HG03064 (cell line): Measurements from ENCODE around the gene RDH8.
"Not testable (repeated sequence)": the region's sequence is repeated elsewhere in the genome, so short reads cannot be mapped to it uniquely, and the experiment has no call there.

Experiments used
- ATAC-seq: cut with Tn5 transposase; IDR thresholded peaks from one replicate; pipeline ENCODE4 v1.9.1; 2021; ENCODE audit warnings: low read depth; ENCODE audit not compliant: unreplicated experiment

Gene RDH8

DNA sequence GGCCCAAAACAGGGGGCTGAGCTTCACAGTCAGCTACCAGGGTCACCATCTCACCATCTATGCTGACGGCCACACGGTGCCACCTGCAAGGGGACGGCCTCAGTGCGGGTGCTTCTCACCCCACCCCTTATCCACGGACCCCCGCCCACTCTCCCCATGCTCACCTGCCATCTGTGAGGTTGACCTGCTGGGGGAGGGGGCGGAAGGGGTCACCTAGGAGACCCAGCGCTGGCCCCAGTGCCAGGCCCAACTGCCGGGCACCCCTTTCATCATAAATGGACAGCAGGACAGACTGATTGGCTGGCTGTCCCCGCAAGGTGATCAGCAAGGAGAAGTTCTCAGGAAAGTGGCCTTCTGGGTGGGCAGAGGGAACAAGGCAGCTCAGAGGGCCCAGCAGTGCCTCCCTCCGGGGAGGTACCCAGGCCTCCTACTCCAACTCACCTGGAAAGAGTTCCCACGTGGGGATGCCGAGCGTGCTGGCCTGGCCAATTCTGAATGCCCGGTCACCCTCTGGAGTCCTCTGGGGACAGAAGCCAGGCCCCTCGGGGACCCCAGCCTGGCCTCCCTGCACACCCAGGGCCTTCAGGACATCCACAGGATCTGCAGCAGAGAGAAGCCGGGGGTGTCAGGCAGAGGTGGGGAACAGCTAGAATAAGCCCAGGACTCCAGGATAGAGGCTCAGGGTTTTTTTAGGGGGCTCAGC lies 7.5 kb upstream of the RDH8 start:
- no peak for ATAC-seq

DNA sequence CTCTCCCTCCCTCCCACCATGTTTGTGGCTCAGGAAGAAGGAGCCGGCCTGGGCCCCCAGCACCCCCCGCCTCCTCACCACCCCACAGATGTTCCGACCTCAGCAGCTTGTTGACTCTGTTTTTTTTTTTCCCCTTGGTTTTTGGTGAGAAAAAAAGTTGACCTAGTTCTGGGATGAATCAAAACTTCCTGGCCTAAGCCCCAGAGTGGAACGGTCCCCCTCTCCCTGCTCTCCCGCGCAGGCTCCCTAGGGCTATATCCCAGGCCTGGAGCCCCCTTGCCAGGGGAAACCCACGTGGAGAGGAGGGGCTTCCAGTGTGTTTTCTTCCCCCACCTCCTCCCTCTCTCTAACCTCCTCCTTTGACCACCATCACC lies 7.0 kb upstream of the RDH8 start:
- ATAC-seq = no peak

DNA sequence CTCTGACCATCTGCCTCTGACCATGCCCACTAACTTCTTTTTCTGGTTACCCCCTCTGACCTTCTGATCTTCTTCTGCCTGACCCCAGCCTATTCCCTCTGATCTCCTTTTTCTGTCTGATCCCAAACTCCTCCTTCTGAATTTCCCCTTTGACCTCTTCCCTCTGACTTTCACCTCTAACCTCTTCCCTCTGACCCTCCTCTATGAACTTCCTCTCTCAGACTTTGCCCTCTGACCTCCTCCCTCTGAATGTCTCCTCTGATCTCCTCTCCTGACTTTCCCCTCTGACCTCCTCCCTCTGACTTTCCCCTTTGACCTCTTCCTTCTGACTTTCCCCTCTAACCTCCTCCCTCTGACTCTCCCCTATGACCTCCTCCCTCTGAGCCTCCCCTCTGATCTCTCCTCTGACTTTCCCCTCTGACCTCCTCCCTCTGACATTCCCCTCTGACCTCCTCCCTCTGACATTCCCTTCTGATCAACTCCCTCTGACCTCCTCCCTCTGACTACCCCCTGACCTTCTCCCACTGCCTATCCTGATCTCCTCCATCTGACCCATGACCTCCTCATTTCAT lies 6.4 kb upstream of the RDH8 start:
- no peak for ATAC-seq

DNA sequence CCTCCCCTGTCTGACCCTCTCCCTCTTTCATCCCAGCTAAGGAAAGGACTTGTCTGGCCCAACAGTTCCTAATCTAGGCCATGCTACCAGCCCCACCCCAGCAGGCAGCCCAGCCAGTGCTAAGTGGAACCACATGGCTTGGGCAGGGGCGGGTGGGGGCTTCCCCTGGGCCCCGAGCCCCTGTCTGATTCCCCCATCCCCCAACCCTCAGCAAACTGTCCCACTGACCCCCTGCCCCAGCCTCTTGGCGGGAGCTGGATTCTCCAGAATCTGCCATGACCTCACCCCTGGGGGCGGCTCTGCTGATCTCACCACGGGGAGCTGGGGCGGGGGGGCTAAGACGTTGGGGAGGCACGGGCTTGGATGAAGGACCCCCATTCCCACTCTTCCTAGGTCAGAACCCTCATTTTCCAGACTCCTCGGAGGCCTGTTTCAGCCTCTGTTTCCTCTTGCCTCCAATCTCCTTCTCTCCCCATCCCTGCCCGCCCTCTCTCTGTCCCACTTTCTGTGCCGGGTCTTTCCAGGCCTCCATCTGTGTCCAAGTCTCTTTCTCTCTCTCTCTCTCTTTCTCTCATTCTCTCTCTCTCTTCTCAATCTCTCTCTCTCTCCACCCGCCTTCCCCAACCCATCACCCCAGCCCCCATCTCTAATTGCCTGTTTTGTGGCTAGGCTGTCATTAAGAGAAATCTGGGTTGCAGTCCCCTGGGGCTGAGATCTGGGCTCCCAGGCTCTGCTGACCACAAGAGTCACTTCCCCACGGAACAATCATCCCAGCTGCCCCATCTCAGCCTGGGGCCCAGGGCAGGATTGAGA lies 5.7 kb upstream of the RDH8 start:
- no peak for ATAC-seq

DNA sequence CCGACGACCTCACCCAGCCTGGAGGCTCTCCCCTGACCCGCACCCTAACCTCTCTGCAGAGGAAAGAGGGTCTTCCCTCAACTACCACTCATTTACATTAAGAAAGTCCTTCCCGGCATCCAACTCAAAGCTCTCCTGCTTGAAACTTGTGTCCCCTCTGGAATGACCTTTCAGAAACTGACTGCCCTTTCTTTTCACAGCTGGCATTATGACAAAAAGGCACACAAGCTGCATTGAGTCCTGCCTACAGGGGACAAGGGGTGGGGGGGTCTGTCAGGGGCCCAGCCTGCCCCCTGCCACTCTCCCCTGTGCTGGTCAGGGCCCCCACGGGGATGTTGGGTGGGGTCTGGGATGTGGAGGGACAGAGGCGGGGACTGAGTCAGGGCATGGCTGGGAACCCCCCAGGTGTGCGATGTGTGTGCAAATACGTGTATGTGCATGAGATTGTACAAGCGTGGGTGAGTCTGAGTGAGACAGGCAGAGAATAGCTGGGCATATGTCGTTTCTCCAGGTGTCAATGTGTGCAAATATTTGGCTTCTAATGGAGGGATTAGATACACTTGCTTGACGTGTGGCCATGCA lies 5.0 kb upstream of the RDH8 start:
- ATAC-seq = no peak

DNA sequence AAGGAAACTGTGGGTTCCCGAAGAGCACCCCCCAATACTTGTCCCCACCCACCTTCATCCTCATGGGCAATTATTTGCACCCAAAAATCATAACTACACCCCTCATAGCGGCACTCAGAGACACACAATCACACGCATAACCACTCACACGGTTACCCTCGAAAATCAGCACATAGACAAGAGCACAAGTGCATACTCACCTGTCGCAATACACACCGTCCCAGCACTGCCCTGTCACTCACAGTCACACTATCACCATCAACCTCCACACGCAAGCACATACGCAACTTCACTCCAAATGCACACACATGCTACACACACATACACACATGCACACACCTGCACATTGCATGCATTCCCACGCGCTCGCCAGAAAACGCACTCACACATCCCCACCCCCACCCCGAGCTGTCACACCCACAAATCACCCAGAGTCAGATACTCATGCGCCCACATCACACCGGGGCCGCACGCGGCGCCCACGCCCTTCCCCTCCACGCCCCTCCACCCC lies 3.5 kb upstream of the RDH8 start:
- no peak for ATAC-seq

DNA sequence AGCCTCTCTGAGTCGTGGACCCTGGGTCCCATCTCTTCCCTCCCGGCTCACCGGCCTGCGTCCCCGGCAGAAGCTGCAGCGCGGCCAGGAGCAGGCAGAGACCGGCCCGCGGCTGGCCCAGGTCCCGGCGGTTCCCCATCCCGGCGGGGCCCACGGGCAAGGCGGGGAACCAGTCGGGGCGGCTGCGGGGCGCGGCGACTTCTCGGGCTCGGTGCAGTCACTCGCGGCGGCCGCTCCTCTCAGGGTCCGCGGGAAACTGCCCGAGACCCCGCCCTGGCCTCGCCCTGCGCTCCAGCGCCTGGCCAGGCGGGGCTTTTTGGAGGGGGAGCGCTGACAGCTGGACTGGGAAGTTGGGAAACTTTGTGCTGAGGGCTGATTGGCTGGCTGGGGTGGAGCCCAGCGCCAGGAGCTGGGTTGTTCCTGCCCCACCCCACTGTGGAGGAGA lies 3.0 kb upstream of the RDH8 start, which contains the start of gene COL5A3:
Gene COL5A3 (minus strand): TSS at position 258 of the 445 bp plus-strand sequence. CDS start 119 bp downstream, at position 139.
- ATAC-seq = no peak

DNA sequence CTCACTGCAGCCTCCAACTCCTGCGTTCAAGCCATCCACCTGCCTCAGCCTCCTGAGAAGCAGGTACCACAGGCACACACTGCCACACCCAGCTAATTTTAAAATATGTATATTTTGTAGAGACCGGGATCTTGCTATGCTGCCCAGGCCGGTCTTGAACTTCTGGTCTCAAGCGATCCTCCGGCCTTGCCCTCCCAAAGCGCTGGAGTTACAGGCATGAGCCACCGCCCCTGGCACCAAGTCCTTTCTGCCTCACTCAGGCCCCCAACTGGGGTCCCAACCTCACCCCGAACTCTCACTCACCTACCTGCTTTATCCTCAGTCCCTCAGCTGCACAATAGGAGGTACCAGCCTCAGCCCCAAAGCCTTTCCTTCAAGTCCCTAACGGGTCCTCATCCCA lies 2.3 kb upstream of the RDH8 start:
- no peak for ATAC-seq

DNA sequence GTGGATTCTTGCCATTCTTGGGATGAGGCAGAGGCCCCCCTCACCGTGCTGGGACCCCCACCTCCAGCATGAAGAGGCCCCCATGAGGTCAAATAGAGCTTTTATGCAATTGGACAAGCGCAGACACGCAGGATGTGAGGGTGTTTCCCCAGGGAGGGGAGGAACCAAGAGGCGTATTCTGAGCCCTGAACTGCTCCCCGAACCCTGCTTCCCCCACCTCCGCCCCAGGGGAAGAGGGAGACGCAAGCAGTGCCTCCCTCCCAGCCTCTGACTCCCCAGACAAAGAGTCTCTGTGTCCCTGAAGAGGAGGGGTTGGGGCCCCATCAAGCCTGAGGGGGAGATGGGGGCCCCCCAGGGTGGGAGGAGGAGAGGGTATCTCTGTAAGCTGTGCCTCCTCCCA lies 1.3 kb upstream of the RDH8 start:
- no peak for ATAC-seq

DNA sequence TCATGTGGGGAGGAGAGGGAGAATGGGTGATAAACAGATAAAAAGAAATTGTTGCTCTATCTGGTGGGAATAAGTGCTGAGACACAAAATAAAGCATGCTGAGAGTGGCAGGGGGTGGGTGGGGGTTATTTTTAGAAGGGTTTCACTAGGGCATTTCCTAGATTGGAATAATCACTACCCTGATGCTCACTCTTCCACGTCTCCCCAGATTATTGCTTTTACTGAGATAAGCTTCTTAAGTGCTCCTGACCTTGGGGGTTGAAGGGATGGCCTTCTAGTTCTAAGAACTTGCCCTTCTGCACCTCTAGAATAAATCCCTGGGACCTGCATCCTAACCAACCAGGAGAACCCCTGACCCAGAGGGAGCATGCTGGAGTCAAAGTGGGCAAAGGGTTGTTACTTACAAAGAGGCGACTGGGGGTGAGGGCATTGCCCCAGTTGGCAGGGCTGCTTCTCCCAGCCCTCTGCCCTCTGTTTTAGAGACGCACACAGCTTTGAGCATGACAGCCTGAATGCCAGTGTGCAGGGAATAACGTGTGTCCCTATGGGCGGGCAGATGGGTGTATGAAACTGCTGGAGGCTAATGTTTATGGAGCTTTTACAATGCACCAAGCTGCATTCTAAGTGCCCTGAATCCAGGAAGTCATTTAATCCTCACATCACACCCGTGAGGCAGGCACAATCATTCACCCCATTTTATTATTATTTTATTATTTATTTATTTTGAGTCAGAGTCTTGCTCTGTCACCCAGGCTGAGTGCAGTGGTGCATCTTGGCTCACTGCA lies 743 bp downstream of the RDH8 start:
- ATAC-seq = no peak

DNA sequence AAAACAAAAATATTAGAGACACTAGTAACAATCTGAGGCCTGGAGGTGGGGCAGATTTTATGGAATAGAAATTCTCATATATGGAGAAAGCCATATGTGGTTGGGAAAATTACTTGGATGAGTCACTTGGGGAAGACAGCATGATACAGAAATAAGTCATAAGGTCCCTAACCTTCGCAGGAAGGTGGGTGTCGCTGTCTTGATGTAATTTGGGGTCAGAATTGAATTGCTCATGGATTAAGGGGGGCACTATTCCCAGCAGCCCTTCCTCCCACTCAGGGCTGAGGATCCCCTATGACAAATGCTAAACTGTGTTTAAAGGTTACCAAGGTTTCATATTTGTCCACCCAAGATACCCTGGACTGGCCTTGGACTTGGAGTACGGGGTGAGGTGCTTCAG lies 5.0 kb downstream of the RDH8 start:
- ATAC-seq = no peak

DNA sequence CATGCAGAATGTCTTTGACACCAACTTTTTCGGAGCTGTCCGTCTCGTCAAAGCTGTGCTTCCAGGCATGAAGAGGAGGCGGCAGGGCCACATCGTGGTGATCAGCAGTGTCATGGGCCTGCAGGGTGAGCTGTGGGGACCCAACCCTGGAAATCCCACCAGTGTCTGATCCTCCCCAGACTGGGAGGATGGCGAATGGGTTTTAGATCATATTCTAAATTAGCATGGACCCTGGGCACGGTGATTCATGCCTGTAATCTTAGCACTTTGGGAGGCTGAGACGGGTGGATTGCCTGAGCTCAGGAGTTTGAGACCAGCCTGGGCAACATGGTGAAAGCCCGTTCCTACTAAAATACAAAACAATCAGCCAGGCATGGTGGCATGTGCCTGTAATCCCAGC lies 5.5 kb downstream of the RDH8 start:
- ATAC-seq = no peak

DNA sequence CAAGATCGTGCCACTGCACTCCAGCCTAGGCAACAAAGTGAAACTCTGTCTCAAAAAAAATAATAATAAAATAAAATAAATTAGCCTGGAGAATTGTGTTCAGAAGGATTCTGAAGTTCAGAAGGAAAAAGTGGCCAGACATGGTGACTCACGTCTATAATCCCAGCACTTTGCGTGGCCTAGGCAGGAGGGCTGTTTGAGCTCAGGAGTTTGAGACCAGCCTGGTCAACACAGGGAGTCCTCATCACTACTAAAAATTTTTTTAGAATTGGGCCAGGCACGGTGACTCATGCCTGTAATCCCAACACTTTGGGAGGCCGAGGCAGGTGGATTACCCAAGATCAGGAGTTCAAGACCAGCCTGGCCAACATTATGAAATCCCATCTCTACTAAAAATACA lies 6.0 kb downstream of the RDH8 start:
- ATAC-seq = no peak

DNA sequence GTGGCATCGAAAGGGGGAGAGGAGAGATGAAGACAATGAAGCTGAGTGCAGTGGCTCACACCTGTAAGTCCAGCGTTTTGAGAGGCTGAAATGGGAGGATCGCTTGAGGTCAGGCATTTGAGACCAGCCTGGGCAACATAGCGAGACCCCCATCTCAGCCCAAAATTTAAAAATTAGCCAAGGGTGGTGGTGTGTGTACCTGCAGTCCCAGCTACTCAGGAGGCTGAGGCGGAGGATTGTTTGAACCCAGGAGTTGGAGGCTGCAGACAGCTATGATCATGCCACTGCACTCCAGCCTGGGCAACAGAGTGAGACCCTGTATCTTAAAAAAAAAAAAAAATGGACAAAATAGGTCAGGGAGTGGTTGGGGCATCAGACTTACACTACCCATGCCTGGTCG lies 7.6 kb downstream of the RDH8 start:
- ATAC-seq = no peak

DNA sequence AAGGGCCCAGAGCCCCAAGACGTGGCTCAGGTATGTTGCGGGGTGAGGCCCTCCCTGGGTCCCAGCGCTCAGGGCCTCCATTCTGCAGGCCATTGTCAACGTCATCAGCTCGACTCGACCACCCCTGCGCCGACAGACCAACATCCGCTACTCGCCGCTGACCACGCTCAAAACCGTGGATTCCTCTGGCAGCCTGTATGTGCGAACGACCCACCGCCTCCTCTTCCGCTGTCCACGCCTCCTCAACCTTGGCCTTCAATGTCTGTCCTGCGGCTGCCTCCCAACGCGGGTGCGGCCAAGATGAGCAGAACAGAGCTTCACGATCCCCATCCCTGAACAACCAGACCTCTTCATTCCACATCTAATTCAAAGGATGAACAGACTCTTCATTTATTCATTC lies 8.2 kb downstream of the RDH8 start:
- no peak for ATAC-seq

DNA sequence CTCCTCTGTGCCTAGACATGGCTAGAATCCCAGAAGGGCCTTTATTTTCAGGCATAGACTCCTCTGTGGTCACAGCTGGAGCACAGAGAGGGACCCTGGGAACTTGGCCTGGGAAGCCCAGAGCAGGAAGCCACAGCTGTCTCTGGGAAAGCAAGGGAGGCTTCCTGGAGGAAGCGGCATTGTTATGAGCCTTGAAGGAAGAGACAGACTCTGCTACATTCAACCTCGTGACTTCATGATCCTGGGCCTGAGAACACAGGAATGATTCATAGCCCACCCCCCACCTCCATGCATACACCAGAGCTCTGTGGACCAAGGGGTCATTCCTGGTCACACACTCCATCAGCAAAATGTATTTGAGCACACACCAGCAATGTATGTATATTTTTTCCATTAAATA lies 8.6 kb downstream of the RDH8 start:
- ATAC-seq = no peak

DNA sequence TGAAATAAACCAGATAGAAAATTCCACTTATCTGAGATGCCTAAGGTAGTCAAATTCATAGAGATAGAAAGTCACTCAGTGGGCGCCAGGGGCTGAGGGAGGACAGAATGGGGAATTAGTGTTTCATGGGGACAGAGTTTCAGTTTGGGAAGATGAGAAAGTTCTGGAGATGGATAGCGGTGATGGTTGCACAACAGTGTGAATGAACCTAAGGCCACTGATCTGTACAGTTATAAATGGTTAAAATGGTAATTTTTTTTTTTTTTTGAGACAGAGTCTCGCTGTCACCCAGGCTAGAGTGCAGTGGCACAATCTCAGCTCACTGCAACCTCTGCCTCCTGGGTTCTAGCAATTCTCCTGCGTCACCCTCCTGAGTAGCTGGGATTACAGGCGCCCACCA lies 9.8 kb downstream of the RDH8 start:
- not testable (repeated sequence) for ATAC-seq

DNA sequence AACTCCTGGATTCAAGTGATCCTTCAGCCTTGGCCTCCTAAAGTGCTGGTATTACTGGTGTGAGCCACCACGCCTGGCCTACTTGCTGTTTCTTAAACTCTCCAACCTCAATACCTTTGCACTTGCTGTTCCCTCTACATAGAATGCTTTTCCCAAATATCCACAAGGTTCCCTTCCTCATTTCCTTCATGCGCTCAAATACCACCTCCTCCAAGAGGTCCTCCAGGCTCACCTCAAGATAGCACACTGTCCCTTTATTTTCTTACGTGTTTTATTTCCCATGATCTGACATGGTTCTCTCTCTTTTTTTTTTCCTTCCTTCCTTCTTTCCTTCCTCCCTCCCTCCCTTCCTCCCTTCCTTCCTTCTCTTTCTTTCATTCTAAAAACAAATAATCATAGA lies 13.5 kb downstream of the RDH8 start:
- no peak for ATAC-seq

DNA sequence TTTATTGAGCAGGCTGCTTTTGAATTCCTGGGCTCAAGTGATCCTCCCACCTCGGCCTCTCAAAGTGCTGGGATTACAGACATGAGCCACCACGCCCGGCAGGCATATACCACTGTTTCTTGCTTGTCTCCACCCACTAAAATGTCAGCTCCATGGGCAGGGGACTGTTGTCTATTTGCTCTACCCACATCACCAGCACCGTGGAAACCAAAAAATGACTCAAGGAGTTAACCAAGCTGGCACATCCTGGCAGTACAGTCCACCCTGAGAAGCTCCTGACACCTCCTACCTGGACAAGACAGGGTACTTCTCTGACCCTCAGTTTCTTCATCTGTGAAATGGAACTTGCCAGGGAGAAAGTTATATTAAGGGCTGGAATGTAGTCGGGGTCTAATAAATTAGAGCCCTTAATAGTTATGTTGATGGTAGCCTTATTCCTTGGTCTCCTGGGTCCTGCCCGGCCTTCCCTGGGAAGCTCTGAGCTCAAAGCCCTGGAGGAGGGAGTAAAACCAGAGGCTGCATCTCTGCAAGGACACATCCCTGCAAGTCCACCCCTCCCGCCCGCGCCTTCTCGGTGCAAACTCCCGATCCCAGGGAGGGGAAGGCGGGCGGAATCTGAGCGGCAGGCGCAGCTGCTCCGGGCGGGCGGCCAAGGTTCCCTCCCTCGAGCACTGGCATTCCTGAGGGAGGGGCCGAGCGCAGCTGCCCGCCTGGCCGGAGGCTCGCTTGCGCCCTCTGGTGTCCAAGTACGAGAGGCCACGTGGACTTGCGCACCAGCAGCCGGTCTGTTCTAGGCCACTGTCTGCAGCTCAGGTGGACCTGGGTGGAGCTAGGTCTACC lies 14.1 kb downstream of the RDH8 start:
- no peak for ATAC-seq

DNA sequence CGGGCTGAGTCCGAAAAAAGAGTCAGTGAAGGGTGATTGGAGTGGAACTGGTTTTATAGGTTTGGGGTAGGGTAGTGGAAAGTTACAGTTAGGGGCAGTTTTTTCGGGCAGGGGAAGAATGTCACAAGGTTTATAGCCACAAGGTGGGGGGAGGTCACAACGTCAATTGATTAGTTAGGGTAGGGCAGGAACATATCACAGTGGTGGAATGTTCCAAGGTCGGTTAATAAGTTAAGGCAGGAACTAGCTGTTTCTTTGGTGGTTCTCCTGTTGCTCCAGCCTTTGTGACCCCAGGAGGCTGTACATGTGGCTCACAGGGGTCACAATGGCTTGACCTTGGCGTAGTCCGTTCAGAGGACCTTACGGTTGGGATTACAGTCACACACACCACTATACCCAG lies 20.3 kb downstream of the RDH8 start:
- ATAC-seq = no peak
